Trophoblast cell (in vitro differentiated cells and primary cell): Measurements from ENCODE around the gene KCNC4.

Source experiments
- DNase-seq, 2 donors: peaks; one replicate each; pipeline ENCODE4 v3.0.0-alpha.2; 2016
- H2AFZ ChIP-seq: 2 replicates; pipeline ENCODE4 v1.6.1; 2013; ENCODE audit warnings: low read length, moderate library complexity, mild to moderate bottlenecking; ENCODE audit not compliant: insufficient read depth, poor library complexity
- H2AK5ac ChIP-seq: 2 replicates; pipeline ENCODE4 v1.6.1; 2013; ENCODE audit warnings: mild to moderate bottlenecking, low read length
- H2BK120ac ChIP-seq: 2 replicates; pipeline ENCODE4 v1.6.1; 2013; ENCODE audit warnings: low read length, mild to moderate bottlenecking, moderate library complexity; ENCODE audit not compliant: insufficient read depth, poor library complexity
- H2BK12ac ChIP-seq: 2 replicates; pipeline ENCODE4 v1.6.1; 2013; ENCODE audit warnings: mild to moderate bottlenecking, low read length, moderate library complexity
- H2BK5ac ChIP-seq: 2 replicates; pipeline ENCODE4 v1.6.1; 2013; ENCODE audit warnings: low read length, low read depth, moderate library complexity, mild to moderate bottlenecking; ENCODE audit not compliant: poor library complexity
- H3K14ac ChIP-seq: 2 replicates; pipeline ENCODE4 v1.6.1; 2013; ENCODE audit warnings: mild to moderate bottlenecking, low read length
- H3K18ac ChIP-seq: 2 replicates; pipeline ENCODE4 v1.6.1; 2013; ENCODE audit warnings: mild to moderate bottlenecking, low read length
- H3K23ac ChIP-seq: 2 replicates; pipeline ENCODE4 v1.6.1; 2013; ENCODE audit warnings: low read length
- H3K27ac ChIP-seq: 2 replicates; pipeline ENCODE4 v1.5.1; 2013; ENCODE audit warnings: low read depth, mild to moderate bottlenecking, inconsistent platforms, low read length, moderate library complexity
- H3K27me3 ChIP-seq: 2 replicates; pipeline ENCODE4 v1.6.1; 2013; ENCODE audit warnings: inconsistent platforms, mild to moderate bottlenecking, low read length, moderate library complexity; ENCODE audit not compliant: insufficient read depth
- H3K36me3 ChIP-seq, 2 experiments: 1 replicate in 1 of 2; 2 replicates in 1 of 2; pipeline ENCODE4 v1.6.1; 2013; ENCODE audit warnings: low read length in 2 of 2, mild to moderate bottlenecking in 2 of 2, moderate library complexity in 1 of 2; ENCODE audit not compliant: insufficient read depth in 2 of 2, control insufficient read depth in 1 of 2
- H3K4ac ChIP-seq: 2 replicates; pipeline ENCODE4 v1.6.1; 2013; ENCODE audit warnings: low read depth, mild to moderate bottlenecking, low read length, moderate library complexity
- H3K4me1 ChIP-seq, 2 experiments: 1 replicate in 1 of 2; 2 replicates in 1 of 2; pipeline ENCODE4 v1.6.1; 2013; ENCODE audit warnings: low read length in 2 of 2, mild to moderate bottlenecking in 2 of 2, moderate library complexity in 1 of 2; ENCODE audit not compliant: insufficient read depth in 2 of 2, control insufficient read depth in 1 of 2
- H3K4me2 ChIP-seq: 2 replicates; pipeline ENCODE4 v1.6.1; 2013; ENCODE audit warnings: inconsistent platforms, mild to moderate bottlenecking, low read length, moderate library complexity
- H3K4me3 ChIP-seq: 2 replicates; pipeline ENCODE4 v1.5.1; 2013; ENCODE audit warnings: mild to moderate bottlenecking, low read depth, low read length, inconsistent platforms
- H3K79me1 ChIP-seq: one replicate; pipeline ENCODE4 v1.6.1; 2013; ENCODE audit warnings: low read length
- H3K79me2 ChIP-seq: 2 replicates; pipeline ENCODE4 v1.6.1; 2013; ENCODE audit warnings: low read length, mild to moderate bottlenecking; ENCODE audit not compliant: control insufficient read depth, insufficient read depth, poor library complexity
- H3K9ac ChIP-seq: 2 replicates; pipeline ENCODE4 v1.6.1; 2013; ENCODE audit warnings: mild to moderate bottlenecking, low read length
- H3K9me3 ChIP-seq: 2 replicates; pipeline ENCODE4 v1.6.1; 2013; ENCODE audit warnings: low read depth, mild to moderate bottlenecking, control low read depth, inconsistent platforms, low read length; ENCODE audit not compliant: insufficient read depth
- H4K12ac ChIP-seq: 2 replicates; pipeline ENCODE4 v1.6.1; 2013; ENCODE audit warnings: low read depth, mild to moderate bottlenecking, low read length, moderate library complexity
- H4K8ac ChIP-seq: 2 replicates; pipeline ENCODE4 v1.6.1; 2013; ENCODE audit warnings: low read depth, mild to moderate bottlenecking, low read length, moderate library complexity
- H4K91ac ChIP-seq: one replicate; pipeline ENCODE4 v1.6.1; 2013; ENCODE audit warnings: low read depth, mild to moderate bottlenecking, low read length, moderate library complexity
- WGBS: extraction: QIAGEN DNeasy Blood & Tissue Kit; methylation state at CpG from one replicate; pipeline ENCODE4 v1.1.7; 2013; ENCODE audit warnings: missing lambda C conversion rate; ENCODE audit not compliant: insufficient read length, insufficient coverage; ENCODE audit errors: extremely low coverage; 5-methylcytosine and 5-hydroxymethylcytosine counted together

The KCNC4 gene

DNA sequence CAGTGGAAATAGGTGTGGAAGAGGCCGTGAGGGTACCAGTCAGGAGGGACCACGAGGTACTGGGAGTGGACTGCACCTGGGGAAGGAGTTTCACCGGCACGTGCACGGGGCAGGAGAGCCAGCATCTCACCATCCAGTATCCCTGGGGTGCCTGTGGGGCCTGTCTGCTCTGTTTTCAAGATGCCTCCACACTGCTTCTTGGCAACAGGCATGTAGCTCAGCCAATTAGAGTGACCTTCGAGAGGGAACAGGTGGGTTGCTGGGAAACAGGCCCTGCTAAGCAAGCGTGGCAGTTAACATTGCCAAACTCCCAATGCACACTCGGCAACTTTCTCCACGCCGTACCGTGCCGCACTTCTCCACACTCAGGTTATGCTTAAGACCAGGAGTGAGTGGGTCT is 17.7 kb downstream of the KCNC4 start:
- no peak for DNase-seq
- no peak overlapping the region for H3K18ac ChIP-seq
- no peak overlapping the region for H2BK12ac ChIP-seq
- H3K36me3 ChIP-seq = peaks cover 0 to 2% of the 10 kb centered on the region in 2 experiments
- no peak overlapping the region for H2AFZ ChIP-seq
- no peak overlapping the region for H2AK5ac ChIP-seq
- H4K91ac ChIP-seq = no peak overlapping the region
- WGBS = no CpG with 5 or more reads among the region's 12 CpGs
- H2BK120ac ChIP-seq = no peak overlapping the region
- H3K27ac ChIP-seq = no peak overlapping the region
- peaks cover 5% of the 10 kb centered on the region for H3K9me3 ChIP-seq
- H3K4me2 ChIP-seq = no peak overlapping the region
- no peak overlapping the region for H3K14ac ChIP-seq
- no peak overlapping the region for H4K12ac ChIP-seq
- H3K79me1 ChIP-seq = no peaks in the 10 kb centered on the region
- H3K79me2 ChIP-seq = no peaks in the 10 kb centered on the region
- no peak overlapping the region for H3K23ac ChIP-seq
- H4K8ac ChIP-seq = no peak overlapping the region
- H2BK5ac ChIP-seq = no peak overlapping the region
- no peak overlapping the region for H3K4ac ChIP-seq
- peaks cover 0 to 3% of the 10 kb centered on the region in 2 experiments for H3K4me1 ChIP-seq
- H3K27me3 ChIP-seq = no peaks in the 10 kb centered on the region
- H3K4me3 ChIP-seq = no peak overlapping the region
- no peak overlapping the region for H3K9ac ChIP-seq

DNA sequence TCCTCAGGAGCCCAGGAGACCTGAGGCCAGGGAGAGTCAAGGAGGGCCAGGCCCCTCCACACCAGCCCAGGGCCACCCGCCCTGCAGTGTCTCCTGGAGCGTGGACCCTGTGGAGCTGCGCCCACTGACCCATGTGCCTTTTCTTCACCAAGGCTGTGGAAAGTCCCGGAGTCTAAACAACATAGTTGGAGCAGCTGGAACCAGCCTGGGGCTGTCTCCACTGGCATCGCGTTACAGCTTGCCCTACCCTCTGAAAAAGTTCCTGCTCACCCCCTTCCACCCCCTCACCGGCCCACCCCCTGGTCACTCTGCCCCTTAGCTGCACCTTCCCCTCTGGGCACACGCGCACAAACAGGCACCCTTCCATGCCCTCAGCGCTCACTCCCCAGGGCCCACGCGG is 18.3 kb downstream of the KCNC4 start:
- H2AFZ ChIP-seq = no peak overlapping the region
- H3K4me3 ChIP-seq = no peak overlapping the region
- H3K23ac ChIP-seq = no peak overlapping the region
- H3K27ac ChIP-seq = no peak overlapping the region
- H2BK12ac ChIP-seq = no peak overlapping the region
- no peaks in the 10 kb centered on the region for H3K27me3 ChIP-seq
- H3K36me3 ChIP-seq = no peaks in the 10 kb centered on the region
- WGBS = no CpG with 5 or more reads among the region's 12 CpGs
- H2BK120ac ChIP-seq = no peak overlapping the region
- H2AK5ac ChIP-seq = no peak overlapping the region
- H3K9ac ChIP-seq = no peak overlapping the region
- H4K8ac ChIP-seq = no peak overlapping the region
- H3K79me1 ChIP-seq = no peaks in the 10 kb centered on the region
- peaks cover 0 to 3% of the 10 kb centered on the region in 2 experiments for H3K4me1 ChIP-seq
- DNase-seq = no peak
- H3K4ac ChIP-seq = no peak overlapping the region
- no peak overlapping the region for H4K91ac ChIP-seq
- peaks cover 5% of the 10 kb centered on the region for H3K9me3 ChIP-seq
- H3K14ac ChIP-seq = no peak overlapping the region
- no peak overlapping the region for H3K4me2 ChIP-seq
- H2BK5ac ChIP-seq = no peak overlapping the region
- no peak overlapping the region for H4K12ac ChIP-seq
- no peak overlapping the region for H3K18ac ChIP-seq
- H3K79me2 ChIP-seq = no peaks in the 10 kb centered on the region

DNA sequence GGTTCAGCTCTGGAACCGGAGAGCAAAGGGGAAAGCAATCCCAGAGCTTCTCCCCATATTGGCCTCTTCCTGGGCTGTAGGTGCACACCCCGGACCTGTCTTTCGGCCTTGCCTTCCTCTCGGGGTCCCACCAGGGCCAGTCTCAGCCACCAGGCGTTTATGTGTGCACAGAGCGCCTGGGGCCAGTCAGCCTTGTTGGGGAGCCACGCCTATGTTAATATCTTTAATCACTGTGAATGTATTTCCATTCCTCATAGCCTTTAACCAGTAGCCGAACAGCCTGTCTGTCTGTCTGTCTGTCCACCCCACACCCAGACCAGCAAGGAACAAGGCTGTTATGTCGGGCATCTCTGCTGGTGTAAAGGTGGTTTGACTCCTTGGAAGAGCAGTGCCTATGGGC is 18.8 kb downstream of the KCNC4 start:
- WGBS = no CpG with 5 or more reads among the region's 9 CpGs
- Histone ChIP-seq H3K23ac (no peak overlapping the region), H2BK5ac (no peak overlapping the region), H3K36me3 (no peaks in the 10 kb centered on the region), H3K79me1 (no peaks in the 10 kb centered on the region), H4K8ac (no peak overlapping the region), H2BK120ac (no peak overlapping the region), H3K9ac (no peak overlapping the region), H3K4ac (no peak overlapping the region), H2AK5ac (no peak overlapping the region), H3K4me2 (no peak overlapping the region), H3K9me3 (peaks cover 3% of the 10 kb centered on the region), H3K4me3 (no peak overlapping the region), H4K12ac (no peak overlapping the region), H3K27me3 (no peaks in the 10 kb centered on the region), H3K27ac (no peak overlapping the region), H4K91ac (no peak overlapping the region), H2AFZ (no peak overlapping the region), H3K4me1 (peaks cover 0 to 3% of the 10 kb centered on the region in 2 experiments), H3K79me2 (no peaks in the 10 kb centered on the region), H3K14ac (no peak overlapping the region), H3K18ac (no peak overlapping the region), H2BK12ac (no peak overlapping the region)
- no peak for DNase-seq

DNA sequence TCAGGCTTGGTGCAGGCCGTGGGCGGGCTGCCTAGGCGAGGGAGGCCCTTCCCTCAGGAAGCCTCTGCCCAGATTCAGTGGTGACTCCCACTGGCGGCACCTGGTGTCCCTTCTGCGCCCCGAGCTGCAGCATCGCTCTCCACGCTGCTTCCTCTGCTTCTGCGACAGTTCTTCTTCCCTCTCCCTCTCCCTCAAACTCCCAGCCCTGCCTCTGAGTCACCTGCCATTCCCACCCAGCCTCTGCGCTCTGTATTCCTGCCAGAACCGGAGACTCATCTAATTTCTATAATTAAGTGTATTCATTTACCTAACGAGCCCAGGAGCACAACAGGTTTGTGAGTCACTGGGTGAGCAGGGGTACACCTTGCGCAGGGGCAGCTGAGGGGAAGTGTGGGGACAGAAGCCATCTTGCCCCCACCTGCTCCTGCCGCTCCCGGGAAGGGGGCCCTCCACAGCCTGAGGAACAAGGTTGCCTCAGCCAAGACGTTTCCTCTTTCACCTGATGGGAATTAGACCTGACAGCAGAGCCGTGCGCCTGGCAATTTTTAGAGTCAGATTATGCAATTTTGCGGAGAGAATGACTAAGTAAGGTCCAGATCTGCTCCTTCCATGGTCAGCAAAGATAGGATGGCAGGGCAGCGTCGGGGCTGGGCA is 19.4 kb downstream of the KCNC4 start:
- H3K23ac ChIP-seq = no peak overlapping the region
- H3K4ac ChIP-seq = no peak overlapping the region
- H3K36me3 ChIP-seq = no peaks in the 10 kb centered on the region
- no peak overlapping the region for H3K9ac ChIP-seq
- H4K91ac ChIP-seq = no peak overlapping the region
- no peak overlapping the region for H4K12ac ChIP-seq
- H2BK12ac ChIP-seq = no peak overlapping the region
- no peaks in the 10 kb centered on the region for H3K79me2 ChIP-seq
- H3K27me3 ChIP-seq = no peaks in the 10 kb centered on the region
- no peak overlapping the region for H4K8ac ChIP-seq
- no peak overlapping the region for H3K27ac ChIP-seq
- H3K9me3 ChIP-seq = peaks cover 3% of the 10 kb centered on the region
- H3K4me3 ChIP-seq = no peak overlapping the region
- no peak overlapping the region for H2AFZ ChIP-seq
- peak in 1 of 2 donors; percentile 19 for DNase-seq
- no peaks in the 10 kb centered on the region for H3K79me1 ChIP-seq
- H2BK120ac ChIP-seq = no peak overlapping the region
- H3K18ac ChIP-seq = no peak overlapping the region
- H3K14ac ChIP-seq = no peak overlapping the region
- no peak overlapping the region for H2AK5ac ChIP-seq
- no CpG with 5 or more reads among the region's 21 CpGs for WGBS
- no peak overlapping the region for H2BK5ac ChIP-seq
- H3K4me1 ChIP-seq = peaks cover 0 to 3% of the 10 kb centered on the region in 2 experiments
- H3K4me2 ChIP-seq = no peak overlapping the region
